Measurements from ENCODE around the gene STK4.

The STK4 gene

DNA sequence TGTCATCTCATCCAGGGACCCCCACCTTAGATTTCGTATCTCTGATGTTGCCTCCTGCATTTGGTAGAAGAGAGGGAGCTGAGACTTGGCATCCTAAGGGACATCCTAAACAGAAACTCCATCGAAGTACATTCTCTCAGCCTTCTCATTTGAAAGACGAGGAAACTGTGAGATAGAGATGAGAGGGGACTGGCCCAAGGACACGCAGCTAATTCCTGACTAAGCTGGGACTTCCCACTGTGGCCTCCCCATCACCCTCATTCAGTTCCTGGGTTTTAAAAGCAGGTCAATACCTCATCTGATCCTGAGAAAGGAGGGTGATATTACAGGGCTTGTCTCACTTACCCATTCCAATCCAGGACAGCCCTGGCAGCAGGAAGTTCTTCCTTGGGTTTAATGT, 149.5 kb downstream of the STK4 start:
- DNase-seq: no peak

DNA sequence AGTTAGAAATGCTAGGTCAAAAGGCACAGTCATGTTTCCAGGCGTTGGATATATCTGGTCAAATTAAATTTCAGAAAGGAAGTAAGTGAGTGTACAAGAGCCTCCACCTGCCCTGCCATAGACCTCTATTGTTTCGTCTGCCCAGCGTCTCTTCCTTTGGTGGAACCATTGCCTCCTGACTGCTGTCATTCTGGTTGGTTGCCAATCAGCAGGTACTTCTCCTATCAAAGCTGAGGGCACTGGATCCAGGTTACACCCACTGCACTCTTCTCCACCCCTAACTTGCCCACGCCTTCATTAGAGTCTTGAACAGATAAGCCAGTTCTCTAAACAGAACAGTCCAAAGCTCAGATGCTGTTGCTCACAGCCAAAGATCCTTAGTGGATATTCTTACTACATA, 151.3 kb downstream of the STK4 start:
- no peak for DNase-seq

DNA sequence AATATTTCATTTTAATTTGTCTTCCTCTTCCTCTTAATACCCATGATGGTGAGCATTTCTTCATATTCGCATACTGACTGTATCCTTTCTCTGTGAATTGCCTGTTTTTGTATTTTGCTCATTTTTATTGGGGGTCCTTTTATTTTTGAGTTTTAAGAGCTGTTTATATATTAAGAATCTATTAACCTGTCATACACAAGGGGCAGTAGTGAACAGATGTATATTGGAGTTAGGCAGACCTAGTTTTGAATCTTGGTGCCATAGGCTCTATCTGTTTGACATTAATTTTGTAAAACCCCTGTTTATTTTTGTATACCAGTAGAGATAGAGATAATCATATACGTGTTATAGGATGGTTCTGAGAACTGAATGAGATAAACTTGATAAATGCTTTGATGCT, 151.7 kb downstream of the STK4 start:
- no peak for DNase-seq

DNA sequence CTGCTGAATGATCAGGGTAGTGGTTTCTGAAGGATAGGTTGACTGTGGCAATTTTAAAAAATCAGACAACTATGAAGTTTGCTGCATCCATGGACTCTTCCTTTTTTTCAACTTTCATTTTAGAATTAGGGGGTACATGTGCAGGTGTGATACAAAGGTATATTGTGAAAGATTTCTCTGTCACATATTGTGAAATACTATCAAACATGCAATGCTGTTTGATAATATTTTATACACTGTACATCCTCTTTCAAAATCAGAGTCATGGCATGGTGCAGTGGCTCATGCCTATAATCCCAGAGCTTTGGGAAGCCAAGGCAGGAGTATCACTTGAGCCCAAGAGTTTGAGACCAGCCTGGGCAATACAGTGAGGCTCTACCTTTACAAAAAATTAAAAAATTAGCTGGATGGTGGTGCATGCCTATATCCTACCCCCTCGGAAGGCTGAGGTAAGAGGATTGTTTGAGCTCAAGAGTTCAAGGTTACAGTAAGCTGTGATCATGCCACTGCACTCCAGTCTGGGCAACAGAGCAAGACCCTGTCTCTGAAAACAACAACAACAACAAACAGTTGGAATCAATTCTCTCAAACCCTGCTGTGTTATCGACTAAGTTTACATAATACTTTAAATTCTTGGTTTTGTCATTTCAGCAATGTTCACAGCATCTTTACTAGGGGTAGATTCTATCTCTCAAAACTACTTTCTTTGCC, 153.4 kb downstream of the STK4 start:
- no peak for DNase-seq

DNA sequence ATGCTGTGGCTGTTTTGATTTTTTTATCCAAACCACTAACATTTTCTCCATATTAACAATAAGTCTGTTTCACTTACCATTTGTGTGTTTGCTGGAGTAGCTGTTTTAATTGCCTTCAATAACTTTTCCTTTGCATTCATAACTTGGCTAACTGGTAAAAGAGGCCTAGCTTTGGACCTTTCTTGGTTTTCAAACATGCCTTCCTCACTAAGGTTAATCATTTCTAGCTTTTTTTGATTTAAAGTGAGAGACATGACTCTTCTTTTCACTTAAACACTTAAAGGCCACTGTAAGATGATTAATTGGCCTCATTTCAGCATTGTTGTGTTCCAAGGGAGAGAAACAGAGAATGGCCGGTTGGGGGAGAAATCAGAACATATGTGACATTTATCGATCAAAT, 155.1 kb downstream of the STK4 start:
- DNase-seq: no peak

DNA sequence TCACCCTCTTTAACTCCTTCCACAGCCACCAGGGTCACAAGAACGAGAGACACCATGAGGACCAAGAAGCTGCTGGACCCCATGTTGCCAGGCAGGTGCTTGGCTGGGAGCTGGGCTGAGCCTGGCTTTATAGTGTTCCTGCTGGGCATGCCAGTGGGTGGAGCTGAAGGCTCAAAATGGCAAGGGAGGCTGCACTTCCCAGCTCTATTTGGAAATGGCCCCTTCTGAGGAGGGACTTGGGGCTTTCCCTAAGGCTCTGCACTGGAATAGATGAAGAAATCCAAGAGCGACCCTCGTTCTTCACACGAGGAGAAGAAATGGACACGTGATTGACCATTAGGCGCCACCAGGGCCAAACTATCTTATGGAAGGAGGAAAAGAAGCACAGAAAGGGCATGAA, 158.1 kb downstream of the STK4 start, which contains the start of gene WFDC12:
Gene WFDC12 (minus strand): TSS at position 101 of the 400 bp plus-strand sequence. CDS start 18 bp downstream, at position 83.
- no peak for DNase-seq

DNA sequence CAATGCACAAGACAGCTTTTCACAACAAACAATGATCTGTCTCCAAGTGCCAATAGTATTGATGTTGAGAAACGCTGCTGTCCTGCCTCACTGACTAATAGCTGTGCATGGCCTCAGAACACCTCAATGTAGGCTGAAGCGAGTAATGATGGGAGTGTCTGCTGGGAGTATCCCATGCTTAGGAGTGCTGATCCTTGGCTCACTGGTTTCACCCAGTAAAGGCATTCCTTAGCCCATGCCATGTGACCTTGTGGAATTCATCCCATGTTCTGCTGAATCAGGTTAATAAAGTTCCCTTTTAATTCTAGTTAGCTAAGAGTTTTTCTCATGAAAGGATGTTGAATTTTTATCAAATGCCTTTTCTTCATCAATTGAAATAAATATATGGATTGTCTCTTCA, 161.8 kb downstream of the STK4 start:
- DNase-seq: no peak
